Neuronal stem cell (in vitro differentiated cells): ENCODE data around the gene DBF4.
"Not testable (repeated sequence)": the region's sequence is repeated elsewhere in the genome, so short reads cannot be mapped to it uniquely, and the experiment has no call there.

ENCODE experiments used
- DNase-seq: peaks from one replicate; pipeline ENCODE4 v3.0.0-alpha.2; 2013; ENCODE audit warnings: low spot score
- H2AFZ ChIP-seq: one replicate; pipeline ENCODE4 v1.6.1; 2013; ENCODE audit warnings: mild to moderate bottlenecking, low read length, inconsistent platforms
- H2AK5ac ChIP-seq: 2 replicates; pipeline ENCODE4 v1.6.1; 2013; ENCODE audit warnings: low read depth, mild to moderate bottlenecking, inconsistent platforms, low read length, moderate library complexity, mixed read lengths
- H2BK120ac ChIP-seq: 2 replicates; pipeline ENCODE4 v1.6.1; 2013; ENCODE audit warnings: low read depth, mild to moderate bottlenecking, inconsistent platforms, low read length, moderate library complexity, mixed read lengths
- H2BK12ac ChIP-seq: one replicate; pipeline ENCODE4 v1.6.1; 2013; ENCODE audit warnings: low read length, inconsistent platforms
- H2BK15ac ChIP-seq: 2 replicates; pipeline ENCODE4 v1.6.1; 2013; ENCODE audit warnings: mild to moderate bottlenecking, low read length, inconsistent platforms, mixed read lengths
- H2BK5ac ChIP-seq: one replicate; pipeline ENCODE4 v1.6.1; 2013; ENCODE audit warnings: inconsistent platforms, mild to moderate bottlenecking, low read length, moderate library complexity
- H3K14ac ChIP-seq: one replicate; pipeline ENCODE4 v1.6.1; 2013; ENCODE audit warnings: low read length, inconsistent platforms
- H3K18ac ChIP-seq: 2 replicates; pipeline ENCODE4 v1.6.1; 2013; ENCODE audit warnings: low read length, inconsistent platforms
- H3K23ac ChIP-seq: 2 replicates; pipeline ENCODE4 v1.6.1; 2013; ENCODE audit warnings: low read depth, mild to moderate bottlenecking, mixed read lengths, low read length, inconsistent platforms; ENCODE audit not compliant: poor library complexity
- H3K27ac ChIP-seq: replicated peaks from 3 replicates; pipeline ENCODE4 v1.5.1; 2013; ENCODE audit warnings: low read length, inconsistent platforms
- H3K27me3 ChIP-seq, 3 experiments: 2 replicates each; pipeline ENCODE4 v1.6.1; 2013; ENCODE audit warnings: low read length in 3 of 3, mild to moderate bottlenecking in 2 of 3, inconsistent platforms in 1 of 3, low read depth in 1 of 3, mixed read lengths in 1 of 3, moderate library complexity in 1 of 3; ENCODE audit not compliant: control insufficient read depth in 3 of 3, insufficient read depth in 3 of 3
- H3K36me3 ChIP-seq, 2 donors: replicated peaks in 1 of 2; 2 replicates each; pipeline ENCODE4 v1.6.1; 2013; ENCODE audit warnings: low read length in 2 of 2; ENCODE audit not compliant: control insufficient read depth in 2 of 2, insufficient read depth in 2 of 2
- H3K4ac ChIP-seq: 2 replicates; pipeline ENCODE4 v1.6.1; 2013; ENCODE audit warnings: inconsistent platforms, mild to moderate bottlenecking, low read length, moderate library complexity
- H3K4me1 ChIP-seq, 2 donors: 1 replicate in 1 of 2; 2 replicates in 1 of 2; pipeline ENCODE4 v1.6.1; 2013; ENCODE audit warnings: low read length in 2 of 2, low read depth in 1 of 2; ENCODE audit not compliant: control insufficient read depth in 2 of 2, insufficient read depth in 1 of 2
- H3K4me2 ChIP-seq: one replicate; pipeline ENCODE4 v1.6.1; 2013; ENCODE audit warnings: mild to moderate bottlenecking, low read length, inconsistent platforms; ENCODE audit not compliant: insufficient read depth, poor library complexity, severe bottlenecking
- H3K4me3 ChIP-seq, 2 donors: 2 replicates each; pipeline ENCODE4 v1.5.1; 2013; ENCODE audit warnings: low read length in 2 of 2, mild to moderate bottlenecking in 2 of 2, inconsistent platforms in 1 of 2, moderate library complexity in 1 of 2
- H3K79me1 ChIP-seq: one replicate; pipeline ENCODE4 v1.6.1; 2013; ENCODE audit warnings: low read depth, mild to moderate bottlenecking, inconsistent platforms, low read length, moderate library complexity
- H3K9ac ChIP-seq: one replicate; pipeline ENCODE4 v1.6.1; 2013; ENCODE audit warnings: mild to moderate bottlenecking, low read depth, low read length, inconsistent platforms; ENCODE audit not compliant: poor library complexity
- H3K9me3 ChIP-seq, 2 donors: replicated peaks in 1 of 2; 2 replicates each; pipeline versions ENCODE3 to v1.6.1; 2013; ENCODE audit warnings: low read length in 2 of 2, mild to moderate bottlenecking in 2 of 2, inconsistent platforms in 1 of 2, low read depth in 1 of 2, mixed read lengths in 1 of 2, moderate library complexity in 1 of 2; ENCODE audit not compliant: control insufficient read depth in 2 of 2, insufficient read depth in 1 of 2
- H4K8ac ChIP-seq: one replicate; pipeline ENCODE4 v1.6.1; 2013; ENCODE audit warnings: low read depth, mild to moderate bottlenecking, inconsistent platforms, low read length, moderate library complexity
- H4K91ac ChIP-seq: one replicate; pipeline ENCODE4 v1.6.1; 2013; ENCODE audit warnings: low read length, low read depth, mild to moderate bottlenecking, inconsistent platforms; ENCODE audit not compliant: poor library complexity
- WGBS, 2 donors: extraction: QIAGEN DNeasy Blood & Tissue Kit; methylation state at CpG; one replicate each; pipeline ENCODE4 v1.1.7; 2013; ENCODE audit warnings: missing lambda C conversion rate in 2 of 2, mixed read lengths in 1 of 2; ENCODE audit not compliant: insufficient read length in 2 of 2, insufficient replicate concordance in 1 of 2; ENCODE audit errors: extremely low coverage in 2 of 2; 5-methylcytosine and 5-hydroxymethylcytosine counted together

DBF4 gene

GRCh38 chr7:87872346-87872745, 3.9 kb upstream of the DBF4 start:
- no CpG with 5 or more reads among the region's 5 CpGs for WGBS, 2 donors
- no peak overlapping the region for H3K18ac ChIP-seq

DNA sequence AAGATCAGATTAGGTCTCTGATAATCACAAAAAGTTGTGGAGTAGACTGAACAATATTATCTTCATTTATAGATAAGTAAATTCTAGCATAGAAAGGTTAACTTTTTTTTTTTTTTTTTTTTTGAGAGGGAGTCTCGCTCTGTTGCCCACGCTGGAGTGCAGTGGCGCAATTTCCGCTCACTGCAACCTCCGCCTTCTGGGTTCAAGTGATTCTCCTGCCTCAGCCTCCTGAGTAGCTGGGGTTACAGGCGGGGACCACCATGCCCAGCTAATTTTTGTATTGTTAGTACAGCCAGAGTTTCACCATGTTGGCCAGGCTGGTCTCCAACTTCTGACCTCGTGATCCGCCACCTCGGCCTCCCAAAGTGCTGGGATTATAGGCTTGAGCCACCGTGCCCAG, 3.0 kb upstream of the DBF4 start:
- DNase-seq, H3K27ac ChIP-seq: not testable (repeated sequence)
- whole genome bisulfite sequencing, 2 donors = no CpG with 5 or more reads among the region's 10 CpGs

More at GRCh38 chr7:87872346-87872745, 3.9 kb upstream of the DBF4 start:
- no peak overlapping the region for H3K23ac ChIP-seq
- H3K27me3 ChIP-seq = no peaks in the 10 kb centered on the region
- no peak overlapping the region for H2BK120ac ChIP-seq
- no peak overlapping the region for H3K14ac ChIP-seq
- DNase-seq = no peak
- H2BK5ac ChIP-seq = no peak overlapping the region
- H3K4me2 ChIP-seq = no peak overlapping the region
- H3K27ac ChIP-seq = no peak overlapping the region
- no peak overlapping the region for H4K91ac ChIP-seq
- H2AFZ ChIP-seq = no peak overlapping the region
- H3K4me1 ChIP-seq = no peaks in the 10 kb centered on the region
- H4K8ac ChIP-seq = no peak overlapping the region
- no peak overlapping the region for H2AK5ac ChIP-seq
- no peaks in the 10 kb centered on the region for H3K79me1 ChIP-seq
- H3K9ac ChIP-seq = no peak overlapping the region
- H3K4ac ChIP-seq = no peak overlapping the region
- H3K9me3 ChIP-seq = peaks cover 17 to 64% of the 10 kb centered on the region in 2 donors
- no peak overlapping the region for H2BK15ac ChIP-seq
- peaks cover 7 to 37% of the 10 kb centered on the region in 2 donors for H3K36me3 ChIP-seq
- no peak overlapping the region for H2BK12ac ChIP-seq
- no peak overlapping the region for H3K4me3 ChIP-seq

GRCh38 chr7:87874066-87874465, 2.2 kb upstream of the DBF4 start:
- Histone ChIP-seq H4K8ac (no peak overlapping the region), H3K4me1 (peaks cover 2 to 3% of the 10 kb centered on the region in 2 donors), H2BK12ac (no peak overlapping the region), H3K4ac (no peak overlapping the region), H3K9me3 (peaks cover 13 to 47% of the 10 kb centered on the region in 2 donors), H4K91ac (no peak overlapping the region), H3K9ac (no peak overlapping the region), H2BK120ac (no peak overlapping the region), H3K4me3 (peak overlapping the region in 1 of 2 donors; percentile 93), H2BK5ac (no peak overlapping the region), H3K79me1 (no peaks in the 10 kb centered on the region), H2BK15ac (no peak overlapping the region), H3K18ac (no peak overlapping the region), H3K23ac (no peak overlapping the region), H2AK5ac (no peak overlapping the region), H3K27me3 (no peaks in the 10 kb centered on the region), H3K27ac (no peak overlapping the region), H3K14ac (no peak overlapping the region), H3K4me2 (no peak overlapping the region), H2AFZ (no peak overlapping the region), H3K36me3 (peaks cover 6 to 37% of the 10 kb centered on the region in 2 donors)
- DNase-seq = no peak
- no CpG with 5 or more reads among the region's 4 CpGs for WGBS, 2 donors

More for the DNA sequence above, 3.0 kb upstream of the DBF4 start:
- not testable (repeated sequence) for H4K91ac ChIP-seq, H2BK15ac ChIP-seq, H3K14ac ChIP-seq, H3K4ac ChIP-seq, H3K4me2 ChIP-seq, H3K79me1 ChIP-seq, H2AFZ ChIP-seq, H3K9ac ChIP-seq, H4K8ac ChIP-seq, H3K18ac ChIP-seq, H2BK5ac ChIP-seq, H2AK5ac ChIP-seq, H2BK12ac ChIP-seq, H3K4me3 ChIP-seq, H2BK120ac ChIP-seq, H3K4me1 ChIP-seq, H3K23ac ChIP-seq, H3K27me3 ChIP-seq
- H3K9me3 ChIP-seq = peaks cover 13 to 54% of the 10 kb centered on the region in 2 donors
- H3K36me3 ChIP-seq = peaks cover 6 to 33% of the 10 kb centered on the region in 2 donors

DNA sequence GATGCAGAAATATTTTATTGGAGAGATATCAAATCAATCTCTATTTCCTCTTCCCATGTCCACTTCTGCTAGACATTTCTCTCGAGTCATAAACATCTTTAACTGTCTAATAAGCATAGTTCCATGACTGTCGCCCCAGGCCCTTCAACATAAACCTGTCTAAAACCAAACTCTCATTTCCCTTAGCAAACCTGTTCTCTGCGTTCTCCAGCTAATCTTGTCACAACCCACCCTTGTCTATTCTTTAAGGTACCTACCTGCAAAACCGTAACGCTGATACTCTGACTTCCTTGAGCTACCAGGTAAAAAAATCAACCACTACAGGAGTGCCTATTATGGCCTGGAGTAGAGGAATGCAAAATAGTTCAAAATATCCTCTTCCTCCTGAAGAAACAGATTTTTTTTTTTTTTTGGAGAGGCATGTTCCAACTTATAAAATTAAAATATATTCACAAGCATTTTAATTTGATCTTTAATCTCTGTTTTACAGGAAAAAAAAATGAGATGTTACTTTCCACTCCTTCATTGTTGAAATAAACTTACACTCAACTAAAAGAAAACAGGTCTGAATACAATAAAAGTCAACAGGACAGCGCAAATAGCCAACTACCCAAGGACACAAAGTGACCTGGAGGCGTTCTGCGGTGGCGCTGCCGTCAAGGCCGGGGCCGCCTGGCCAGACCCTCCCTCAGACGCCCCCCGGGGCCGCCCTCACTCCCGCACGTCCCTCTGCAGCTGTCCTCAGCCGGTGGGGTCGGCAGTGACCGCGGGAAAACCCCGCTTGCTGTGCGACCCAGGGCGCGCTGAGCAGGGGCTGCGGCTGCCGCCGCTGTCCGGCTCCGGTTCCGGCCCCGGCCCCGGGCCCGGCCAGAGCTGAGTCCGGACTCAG, 898 bp upstream of the DBF4 start:
- H3K4me2 ChIP-seq = peak overlapping the region; percentile 66

More for the DNA sequence above, 898 bp upstream of the DBF4 start:
- H3K27me3 ChIP-seq = no peaks in the 10 kb centered on the region
- H2BK12ac ChIP-seq = no peak overlapping the region
- peaks cover 9 to 34% of the 10 kb centered on the region in 2 donors for H3K9me3 ChIP-seq
- H4K8ac ChIP-seq = no peak overlapping the region
- peak overlapping the region; percentile 89 for H2BK15ac ChIP-seq
- peaks cover 4 to 5% of the 10 kb centered on the region in 2 donors for H3K4me1 ChIP-seq
- H2BK5ac ChIP-seq = peak overlapping the region; percentile 94
- H3K18ac ChIP-seq = peak overlapping the region; percentile 98
- no peak overlapping the region for H4K91ac ChIP-seq
- H2AK5ac ChIP-seq = no peak overlapping the region
- H2AFZ ChIP-seq = peak overlapping the region; percentile 92
- no CpG with 5 or more reads among the region's 35 CpGs for WGBS, 2 donors
- peaks cover 3% of the 10 kb centered on the region for H3K79me1 ChIP-seq
- peak overlapping the region; percentile 87 to 93 for H3K4me3 ChIP-seq
- H3K36me3 ChIP-seq = peaks cover 10 to 42% of the 10 kb centered on the region in 2 donors
- peak overlapping the region; percentile 83 for H3K23ac ChIP-seq
- H3K27ac ChIP-seq = peak overlapping the region; percentile 96
- H3K14ac ChIP-seq = peak overlapping the region; percentile 82
- H3K9ac ChIP-seq = peak overlapping the region; percentile 94
- peak overlapping the region; percentile 11 for H3K4ac ChIP-seq
- H2BK120ac ChIP-seq = peak overlapping the region; percentile 72
- DNase-seq = no peak
